HG03039 (cell line): Measurements from ENCODE around the gene SCGN.

Source experiments
- ATAC-seq: cut with Tn5 transposase; IDR thresholded peaks from one replicate; pipeline ENCODE4 v1.9.1; 2021; ENCODE audit warnings: mild to moderate bottlenecking, moderate library complexity; ENCODE audit not compliant: unreplicated experiment

SCGN gene, protein sequence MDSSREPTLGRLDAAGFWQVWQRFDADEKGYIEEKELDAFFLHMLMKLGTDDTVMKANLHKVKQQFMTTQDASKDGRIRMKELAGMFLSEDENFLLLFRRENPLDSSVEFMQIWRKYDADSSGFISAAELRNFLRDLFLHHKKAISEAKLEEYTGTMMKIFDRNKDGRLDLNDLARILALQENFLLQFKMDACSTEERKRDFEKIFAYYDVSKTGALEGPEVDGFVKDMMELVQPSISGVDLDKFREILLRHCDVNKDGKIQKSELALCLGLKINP

GRCh38 chr6:25652007-25652515 lies at the start of gene SCGN:
Gene SCGN (plus strand): TSS chr6:25652215. CDS start chr6:25652404, 189 bp downstream.
- ATAC-seq, result no peak

DNA sequence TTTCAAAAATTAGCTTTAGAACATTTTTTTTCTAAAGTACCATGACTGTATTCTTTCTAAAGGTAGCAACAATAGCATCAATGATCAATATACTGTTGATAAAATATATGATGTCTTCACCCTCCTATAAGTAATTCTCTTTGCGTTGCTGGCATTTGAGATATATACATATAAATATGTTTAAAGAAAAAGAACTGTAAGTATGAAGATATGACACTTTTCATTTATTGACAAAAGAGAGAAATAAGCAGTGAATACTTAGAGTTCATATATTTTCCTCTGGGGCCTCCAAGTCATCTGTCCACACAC lies 49.4 kb upstream of the SCGN start:
- no peak for ATAC-seq

DNA sequence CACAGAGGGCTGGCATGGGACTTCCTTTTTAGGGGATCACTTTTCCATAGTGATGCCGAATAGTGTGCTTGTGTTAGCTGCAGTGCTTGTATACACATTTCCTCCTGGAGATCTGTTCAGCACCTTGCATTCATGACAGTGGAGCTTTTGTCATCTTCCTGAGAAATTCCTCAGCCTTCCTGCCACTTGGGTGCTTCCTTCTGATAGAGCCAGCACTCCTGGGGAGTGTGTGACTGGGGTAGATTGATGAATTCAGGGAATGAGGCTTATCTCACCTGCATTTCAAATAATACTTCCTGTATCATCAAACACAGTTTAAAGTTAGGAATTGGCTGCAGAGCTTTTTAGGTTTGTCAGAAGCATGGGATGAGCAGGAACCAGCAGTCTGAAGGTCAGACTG lies 48.8 kb upstream of the SCGN start:
- ATAC-seq, result no peak

DNA sequence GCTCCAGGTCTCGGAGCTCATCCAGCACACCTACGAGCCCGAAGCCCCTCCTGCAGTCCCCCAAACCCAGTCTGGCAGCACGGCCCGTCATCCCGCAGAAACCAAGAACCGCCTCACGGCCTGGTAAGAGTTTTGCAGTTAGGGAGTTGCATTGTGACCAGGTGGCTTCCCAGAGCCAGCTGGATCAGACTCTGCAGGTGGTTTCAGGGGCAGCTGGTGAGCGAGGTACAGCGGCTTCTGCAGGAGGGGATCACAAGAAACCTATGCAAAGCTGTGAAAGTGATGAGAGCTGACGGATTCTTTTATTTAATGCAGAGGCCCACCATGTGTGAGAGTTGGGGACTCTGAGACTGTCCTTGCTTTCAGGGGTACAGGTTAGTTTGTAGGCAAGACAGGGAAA lies 45.9 kb upstream of the SCGN start:
- ATAC-seq, result no peak

GRCh38 chr6:25608558-25609174 lies 43.3 kb upstream of the SCGN start:
- ATAC-seq, result no peak

DNA sequence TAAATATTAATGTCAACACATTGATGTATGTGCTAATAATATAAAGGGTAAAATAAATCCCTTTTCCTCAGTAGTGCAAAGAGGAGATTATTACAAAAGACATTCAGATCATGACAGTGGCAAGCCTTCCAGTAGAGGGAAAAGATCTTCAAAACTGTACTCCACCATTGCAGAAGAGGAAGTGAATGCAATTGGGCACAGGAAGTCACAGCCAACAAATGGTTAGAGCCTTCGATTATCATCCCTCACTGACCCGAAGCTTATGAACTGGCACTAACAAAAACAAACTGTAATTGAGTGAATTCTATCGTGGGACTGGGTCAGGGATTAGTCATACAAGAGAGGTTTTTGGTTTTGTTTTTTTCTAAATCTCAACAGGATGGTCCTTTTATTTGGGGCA lies 39.3 kb upstream of the SCGN start:
- no peak for ATAC-seq

- ATAC-seq, result no peak
These were observed 38.6 kb upstream of the SCGN start for GRCh38 chr6:25613415-25613814.

DNA sequence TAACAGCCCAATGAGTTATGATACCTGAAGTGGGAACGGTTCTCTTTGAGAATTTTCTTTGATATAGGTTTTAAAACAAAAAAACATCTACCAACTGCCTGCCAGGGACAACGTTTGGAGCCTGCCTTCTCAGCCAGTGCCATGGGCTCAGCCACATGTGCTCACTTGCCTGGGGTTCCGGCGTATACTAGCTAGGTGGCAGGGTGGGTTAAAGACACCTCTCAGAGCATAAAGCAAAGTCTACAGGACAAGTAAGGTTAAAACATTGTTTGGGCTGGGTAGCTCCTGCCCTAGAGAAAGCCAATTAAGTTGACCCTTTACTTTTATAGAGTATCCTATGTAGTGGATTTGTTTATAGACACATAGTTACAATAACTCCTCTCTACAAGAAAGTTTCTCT lies 38.0 kb upstream of the SCGN start:
- no peak for ATAC-seq

DNA sequence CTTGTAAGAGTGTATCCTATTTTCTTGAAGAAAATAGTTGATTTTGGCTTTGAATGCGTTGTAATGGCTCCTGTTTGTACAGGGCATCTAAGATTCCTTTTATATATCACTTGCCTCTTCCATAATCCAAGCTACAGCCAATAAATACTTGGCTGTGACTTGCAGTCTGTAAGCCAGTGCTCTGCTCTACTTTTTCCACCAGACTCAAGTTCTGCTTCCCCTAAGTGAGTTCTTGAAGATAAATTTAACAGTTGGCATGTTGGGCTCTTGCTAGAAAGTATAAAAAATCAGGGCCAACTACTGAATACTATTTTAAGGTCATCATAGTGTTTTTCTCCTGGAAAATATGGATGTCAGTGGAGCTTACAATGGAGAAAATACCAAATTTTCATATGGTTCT lies 36.5 kb upstream of the SCGN start:
- no peak for ATAC-seq

GRCh38 chr6:25617997-25618396 lies 34.0 kb upstream of the SCGN start:
- ATAC-seq, result no peak

GRCh38 chr6:25619217-25619616 lies 32.8 kb upstream of the SCGN start:
- ATAC-seq, result no peak

DNA sequence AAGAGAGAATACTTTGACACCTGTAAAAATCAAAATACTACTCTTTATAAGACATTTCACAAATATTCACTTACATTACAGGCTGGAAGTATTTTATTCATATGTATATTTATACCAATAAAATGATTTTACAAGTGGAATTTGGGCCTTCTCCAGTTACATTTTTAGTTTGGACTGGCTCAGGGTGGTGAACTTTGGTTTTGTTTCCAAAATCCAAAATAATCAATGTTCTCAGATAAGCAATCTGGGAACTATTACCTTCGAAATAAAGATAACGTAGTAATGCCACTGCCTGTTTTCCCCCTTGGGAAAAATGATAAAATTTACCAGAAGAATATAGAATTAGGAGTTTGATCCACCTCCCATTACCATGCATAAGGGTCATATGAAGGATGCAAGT lies 31.6 kb upstream of the SCGN start:
- ATAC-seq, result no peak

- ATAC-seq, result no peak
These were observed 28.9 kb upstream of the SCGN start for GRCh38 chr6:25623065-25623464.

GRCh38 chr6:25623879-25624278 lies 28.1 kb upstream of the SCGN start:
- no peak for ATAC-seq

GRCh38 chr6:25627001-25627400 lies 25.0 kb upstream of the SCGN start:
- ATAC-seq, result no peak

- ATAC-seq, result no peak
These were observed 23.4 kb upstream of the SCGN start for GRCh38 chr6:25628471-25629197.

DNA sequence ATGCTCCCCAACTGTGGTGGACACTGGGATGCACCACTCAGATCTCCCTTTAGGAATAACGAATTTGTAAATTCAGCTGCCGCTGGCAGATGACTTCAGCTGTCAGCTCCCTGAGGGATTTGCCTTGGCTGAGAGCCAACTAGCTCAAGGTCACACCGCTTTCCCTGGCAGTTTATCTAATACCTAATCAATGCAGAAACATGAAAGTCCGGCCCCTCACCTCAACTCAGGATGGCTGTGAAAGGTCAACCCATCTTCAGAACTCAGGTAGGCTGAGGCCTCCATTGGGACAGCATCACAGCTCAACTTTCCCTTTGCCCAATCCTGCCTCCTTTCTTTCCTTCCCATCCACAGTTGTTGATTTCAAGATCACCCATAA lies 22.8 kb upstream of the SCGN start:
- no peak for ATAC-seq

DNA sequence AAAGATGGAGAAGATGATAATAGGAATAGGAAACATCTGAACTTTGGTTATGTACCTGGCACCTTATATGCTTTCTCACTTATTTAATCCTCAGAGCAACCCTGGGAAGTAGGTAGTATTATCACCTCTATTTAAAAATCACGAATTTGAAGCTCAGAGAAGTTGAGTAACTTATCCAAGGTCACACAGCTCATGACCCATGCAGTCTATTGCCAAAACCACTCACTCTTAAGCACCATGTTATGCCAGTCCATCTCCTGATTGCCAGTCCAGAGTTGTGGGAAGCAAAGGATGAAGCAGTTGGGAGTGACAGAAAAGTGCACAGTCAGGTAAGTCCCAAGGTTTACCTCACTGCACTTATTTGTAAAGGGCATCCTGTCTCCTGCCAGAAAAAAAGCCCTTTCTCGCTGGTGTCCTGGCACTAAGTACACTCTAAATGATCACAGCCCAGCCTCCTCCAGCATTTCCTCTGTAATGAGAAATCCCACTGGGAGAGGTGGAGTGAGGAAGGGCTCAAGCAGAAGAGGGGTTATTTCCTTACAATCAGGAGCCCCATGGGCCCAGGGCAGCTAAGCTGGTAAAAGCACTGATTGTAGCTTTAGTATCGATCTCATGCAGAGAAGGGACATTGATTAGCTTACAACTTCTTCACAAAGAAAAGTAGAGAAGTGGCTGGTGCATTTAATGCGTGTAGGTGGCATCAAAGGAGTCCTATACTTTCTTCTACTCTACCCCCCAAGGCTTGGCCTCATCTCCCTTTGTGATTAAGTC lies 21.3 kb upstream of the SCGN start:
- ATAC-seq, result no peak

DNA sequence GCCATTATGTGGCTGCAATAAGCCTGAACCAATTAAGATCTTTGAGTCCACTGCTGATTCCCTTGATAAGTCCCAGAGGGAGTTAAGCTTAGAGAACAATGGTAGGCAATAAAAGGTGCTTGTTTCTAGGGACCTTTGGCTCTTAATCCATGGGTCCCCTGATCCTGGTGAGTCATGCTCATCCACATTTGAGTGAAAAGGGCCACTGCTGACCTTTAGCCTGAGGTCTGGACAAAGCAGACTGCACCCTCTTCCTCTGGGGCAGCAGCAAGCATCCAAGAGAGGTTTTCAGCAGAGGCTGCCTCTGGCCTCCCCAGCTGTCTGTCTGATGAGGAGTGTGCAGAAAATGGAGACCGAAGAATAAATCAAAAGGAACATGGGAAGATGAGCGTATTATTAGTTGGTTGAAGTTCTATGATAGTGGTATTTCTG lies 16.1 kb upstream of the SCGN start:
- ATAC-seq, result no peak

DNA sequence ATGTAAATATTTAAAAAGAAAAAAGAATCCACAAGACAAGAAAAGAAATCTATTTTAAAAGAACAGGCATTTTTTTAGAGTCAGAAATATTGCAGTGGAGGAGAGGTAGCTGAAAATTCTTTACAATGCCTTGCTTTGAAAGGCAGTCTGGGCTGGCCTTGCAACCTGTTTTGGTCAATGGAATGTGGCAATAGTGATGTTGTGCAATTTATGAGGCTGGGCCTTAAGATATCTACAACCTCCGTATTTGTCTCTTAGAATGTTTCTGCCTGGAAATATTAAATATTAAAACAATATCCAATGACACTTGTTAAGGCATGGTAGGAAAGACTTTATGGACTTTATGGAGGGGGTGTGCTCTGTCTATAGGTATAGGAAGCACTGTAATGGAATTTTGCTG lies 14.8 kb upstream of the SCGN start:
- ATAC-seq, result no peak

DNA sequence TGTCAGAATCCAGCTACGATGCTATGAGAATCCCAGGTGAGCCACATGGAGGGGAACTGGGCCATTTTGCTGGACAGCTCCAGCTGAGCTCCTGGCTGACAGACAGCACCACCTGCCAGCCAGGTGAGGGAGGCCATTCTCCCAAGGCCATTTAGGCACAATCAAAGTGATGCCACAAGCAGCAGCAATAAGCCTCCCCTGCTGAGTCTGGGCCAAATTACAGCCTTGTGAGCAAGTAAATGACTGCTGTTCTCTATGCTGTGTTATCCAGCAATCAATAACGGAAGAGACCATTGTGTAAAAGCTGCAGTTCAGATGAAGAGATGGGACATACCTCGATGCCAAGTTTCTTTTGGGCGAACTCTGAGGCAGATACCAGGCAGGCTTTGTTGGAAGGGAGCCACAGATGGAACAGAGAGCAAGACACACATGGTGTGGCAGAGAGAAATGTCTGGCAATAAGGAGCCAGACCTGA lies 14.0 kb upstream of the SCGN start:
- ATAC-seq, result no peak
